ENCODE results near the gene KIF1C. TPM values are rescaled to one million over a fixed set of nuclear protein-coding genes. Genes with fewer than 3 reads are reported as not detected.

Gene KIF1C
- total RNA-seq, 1 experiment from 2014 or later, result 10.2 TPM

DNA sequence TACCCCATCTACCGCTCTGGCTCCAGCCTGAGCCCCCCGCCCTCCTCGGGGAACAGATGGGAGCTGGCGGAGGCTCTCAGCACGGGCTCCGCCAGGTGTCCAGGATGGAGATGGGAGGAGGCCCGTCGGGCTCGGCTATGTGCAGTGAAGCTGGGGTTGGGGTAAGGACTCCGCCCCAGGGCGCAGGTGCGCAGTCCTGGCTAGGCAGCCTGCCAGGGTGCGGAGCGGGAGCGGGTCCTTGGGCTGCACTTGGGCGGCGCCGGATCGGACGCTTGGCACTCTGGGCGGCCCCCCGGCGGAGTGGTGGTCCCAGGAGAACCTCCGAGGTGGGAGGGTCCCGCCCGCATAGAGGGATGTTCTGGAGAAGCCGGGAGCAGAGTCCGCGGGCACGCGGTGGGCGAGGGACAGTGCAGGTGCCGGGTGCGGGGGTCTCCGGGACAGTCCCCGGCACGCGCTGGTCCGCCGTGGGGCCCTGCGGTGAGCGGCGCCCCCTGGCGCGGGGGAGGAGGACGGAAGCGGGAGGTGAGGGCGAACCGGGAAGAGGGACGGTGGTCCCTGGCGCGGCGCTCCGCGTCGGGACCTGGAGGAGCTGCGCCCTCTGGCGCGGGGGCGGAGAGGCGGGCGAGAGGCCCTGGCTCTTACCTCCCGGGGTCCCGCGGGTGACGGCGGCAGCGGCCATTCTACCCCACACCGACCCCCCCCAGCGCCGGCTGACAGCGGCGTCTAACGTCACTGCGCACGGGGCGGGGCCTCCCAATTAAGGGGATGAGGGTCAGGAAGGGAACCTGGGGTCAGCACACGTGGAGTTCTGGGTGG, 10.6 kb upstream of the KIF1C start, which contains the start of gene CAMTA2:
Gene CAMTA2, minus strand, starts transcription at position 725 of the 816 bp plus-strand sequence. CDS start 1,453 bp downstream, outside the sequence.
- H3K4me2 ChIP-seq (ENCODE audit: low read depth, low read length, poor library complexity, severe bottlenecking), result peak within 1 kb of the TSS; percentile 95
- no peaks in the 10 kb centered on the region for H3K27me3 ChIP-seq (ENCODE audit: low read length)
- no peaks in the 10 kb centered on the region for H3K9me2 ChIP-seq (replicated peaks; ENCODE audit: insufficient read depth, low read length)
- peaks cover 38% of the 10 kb centered on the region for H3K4me1 ChIP-seq (ENCODE audit: low read length)
- no peaks in the 10 kb centered on the region for H4K20me1 ChIP-seq (ENCODE audit: insufficient read depth, low read depth, low read length)
- no peaks in the 10 kb centered on the region for H3K9me3 ChIP-seq (ENCODE audit: low read length)
- H3K4me3 ChIP-seq (ENCODE audit: low read length), result peak within 1 kb of the TSS; percentile 97
- H2AFZ ChIP-seq (ENCODE audit: low read length), result peak within 1 kb of the TSS; percentile 90
- H3K36me3 ChIP-seq (ENCODE audit: insufficient read depth, low read length), result no peaks in the 10 kb centered on the region
- DNase-seq, result peak; percentile 95
- H3K79me2 ChIP-seq (ENCODE audit: low read length), result peaks cover 17% of the 10 kb centered on the region
- peak within 1 kb of the TSS; percentile 79 for H3K27ac ChIP-seq (ENCODE audit: low read length)
- H3K9ac ChIP-seq (ENCODE audit: low read length), result peak within 1 kb of the TSS; percentile 98

DNA sequence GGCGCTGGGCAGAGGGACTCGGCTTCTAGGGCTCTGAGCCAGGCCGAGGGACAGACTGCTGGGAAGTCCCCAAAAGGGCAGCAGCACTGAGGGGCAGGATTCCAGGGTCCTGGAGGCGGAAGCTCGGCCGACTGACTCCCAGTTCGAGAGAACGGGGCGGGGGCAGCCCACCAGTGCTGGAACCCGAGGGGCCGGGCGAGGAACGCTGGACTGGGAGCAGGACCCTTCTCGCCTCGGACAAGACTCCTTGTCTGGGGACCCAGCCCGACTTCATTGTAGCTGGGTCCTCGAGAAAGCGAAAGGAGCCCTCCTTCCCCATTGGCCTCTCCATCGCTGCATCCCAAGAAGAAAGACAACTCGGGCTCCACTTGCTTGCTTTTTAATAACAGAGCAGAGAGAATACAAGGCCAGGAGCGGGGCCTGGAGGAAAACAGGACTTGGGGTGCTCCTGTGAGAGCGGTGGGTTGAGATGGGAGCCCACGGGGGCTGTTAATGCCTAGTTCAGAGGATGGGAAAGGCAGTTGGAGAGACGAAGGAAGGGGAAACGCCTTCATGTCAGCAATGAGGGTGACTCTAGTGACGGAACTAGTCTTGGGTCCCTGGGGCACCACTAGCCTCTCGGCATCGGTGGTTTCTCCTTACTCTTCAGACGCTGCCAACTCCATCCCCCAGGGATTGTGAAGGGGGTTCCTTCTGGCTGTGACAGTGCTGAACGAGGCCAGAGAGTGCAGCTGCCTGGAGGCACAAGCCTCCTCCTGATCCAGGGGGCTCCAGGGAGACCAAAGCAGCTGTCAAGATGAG, 9.8 kb upstream of the KIF1C start:
- no peaks in the 10 kb centered on the region for H3K27me3 ChIP-seq (ENCODE audit: low read length)
- no peaks in the 10 kb centered on the region for H3K9me2 ChIP-seq (replicated peaks; ENCODE audit: insufficient read depth, low read length)
- H3K9ac ChIP-seq (ENCODE audit: low read length), result peak overlapping the region; percentile 98
- H3K79me2 ChIP-seq (ENCODE audit: low read length), result peaks cover 17% of the 10 kb centered on the region
- H2AFZ ChIP-seq (ENCODE audit: low read length), result peak overlapping the region; percentile 31; the same call in 1 of the 2 replicates
- H4K20me1 ChIP-seq (ENCODE audit: insufficient read depth, low read depth, low read length), result no peaks in the 10 kb centered on the region
- H3K9me3 ChIP-seq (ENCODE audit: low read length), result no peaks in the 10 kb centered on the region
- DNase-seq, result peak; percentile 88
- peak overlapping the region; percentile 95 for H3K4me2 ChIP-seq (ENCODE audit: low read depth, low read length, poor library complexity, severe bottlenecking)
- H3K4me1 ChIP-seq (ENCODE audit: low read length), result peaks cover 30% of the 10 kb centered on the region
- H3K27ac ChIP-seq (ENCODE audit: low read length), result peak overlapping the region; percentile 79
- peak overlapping the region; percentile 97 for H3K4me3 ChIP-seq (ENCODE audit: low read length)
- H3K36me3 ChIP-seq (ENCODE audit: insufficient read depth, low read length), result no peaks in the 10 kb centered on the region

DNA sequence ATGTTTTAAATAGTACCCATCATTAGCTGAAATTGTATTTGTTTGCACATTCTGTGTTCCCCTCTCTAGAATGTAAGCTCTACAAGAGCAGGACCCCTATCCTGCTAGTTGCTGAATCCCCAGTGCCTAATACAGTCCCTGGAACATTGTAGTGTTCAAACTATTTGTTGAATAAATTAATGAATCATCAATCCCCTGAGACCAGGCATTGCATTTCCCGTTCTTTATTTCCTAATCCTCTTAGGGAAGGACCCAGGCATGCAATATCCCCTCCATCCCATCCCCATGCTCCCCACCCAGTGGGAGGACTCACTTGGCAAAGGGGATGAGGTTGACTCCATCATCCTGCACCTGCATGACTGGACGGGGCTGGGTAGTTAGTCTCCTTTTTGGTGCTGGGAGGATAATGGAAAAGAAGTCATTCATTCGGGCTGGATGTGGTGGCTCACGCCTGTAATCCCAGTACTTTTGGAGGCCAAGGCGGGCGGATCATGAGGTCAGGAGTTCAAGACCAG, 3.6 kb upstream of the KIF1C start:
- H2AFZ ChIP-seq (ENCODE audit: low read length), result no peak overlapping the region
- H3K9ac ChIP-seq (ENCODE audit: low read length), result no peak overlapping the region
- H3K4me1 ChIP-seq (ENCODE audit: low read length), result peaks cover 14% of the 10 kb centered on the region
- H3K27ac ChIP-seq (ENCODE audit: low read length), result no peak overlapping the region
- no peaks in the 10 kb centered on the region for H4K20me1 ChIP-seq (ENCODE audit: insufficient read depth, low read depth, low read length)
- H3K4me2 ChIP-seq (ENCODE audit: low read depth, low read length, poor library complexity, severe bottlenecking), result no peak overlapping the region
- no peaks in the 10 kb centered on the region for H3K9me2 ChIP-seq (replicated peaks; ENCODE audit: insufficient read depth, low read length)
- no peaks in the 10 kb centered on the region for H3K36me3 ChIP-seq (ENCODE audit: insufficient read depth, low read length)
- peaks cover 13% of the 10 kb centered on the region for H3K79me2 ChIP-seq (ENCODE audit: low read length)
- no peaks in the 10 kb centered on the region for H3K27me3 ChIP-seq (ENCODE audit: low read length)
- no peak for DNase-seq
- H3K4me3 ChIP-seq (ENCODE audit: low read length), result no peak overlapping the region
- no peaks in the 10 kb centered on the region for H3K9me3 ChIP-seq (ENCODE audit: low read length)

DNA sequence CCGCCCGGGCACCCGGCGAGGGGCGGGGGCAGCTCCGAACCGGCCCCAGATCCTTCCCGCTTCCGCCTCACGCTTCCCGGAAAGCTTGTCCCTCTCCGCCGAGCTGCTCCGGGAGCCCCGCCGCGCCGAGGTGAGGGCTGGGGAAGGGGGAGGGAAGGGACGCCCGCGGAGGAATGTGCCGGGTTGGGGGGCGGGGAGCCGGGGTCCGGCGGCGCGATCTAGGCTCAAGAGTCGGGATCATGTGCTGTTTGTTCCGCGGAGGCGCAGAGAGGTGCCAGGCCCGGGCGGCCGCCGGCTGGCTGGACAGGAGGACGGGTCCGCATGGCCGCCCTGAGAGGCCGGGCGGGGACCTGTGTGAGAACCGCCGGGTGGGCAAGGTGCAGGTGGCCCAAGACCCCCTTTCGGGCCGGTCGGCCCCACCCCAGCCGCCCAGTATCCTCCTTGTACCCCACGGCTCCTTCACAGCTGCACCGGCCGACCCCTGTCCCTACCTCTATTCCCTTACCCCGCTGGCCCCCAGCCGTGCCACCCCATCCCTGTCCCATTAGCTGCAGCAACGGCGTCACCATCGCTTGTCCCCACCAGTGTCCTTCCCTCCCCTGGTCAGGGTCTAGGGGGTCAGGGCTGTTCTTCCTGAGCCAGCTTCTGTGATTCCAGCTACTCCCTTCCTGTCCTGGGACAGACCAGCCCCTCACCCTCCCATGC, 429 bp downstream of the KIF1C start:
- H3K4me2 ChIP-seq (ENCODE audit: low read depth, low read length, poor library complexity, severe bottlenecking), result peak overlapping the region; percentile 86
- peaks cover 21% of the 10 kb centered on the region for H3K79me2 ChIP-seq (ENCODE audit: low read length)
- peak overlapping the region; percentile 92 for H3K9ac ChIP-seq (ENCODE audit: low read length)
- H3K9me2 ChIP-seq (replicated peaks; ENCODE audit: insufficient read depth, low read length), result no peaks in the 10 kb centered on the region
- H3K27me3 ChIP-seq (ENCODE audit: low read length), result no peaks in the 10 kb centered on the region
- H3K4me1 ChIP-seq (ENCODE audit: low read length), result peaks cover 18% of the 10 kb centered on the region
- H3K36me3 ChIP-seq (ENCODE audit: insufficient read depth, low read length), result 0 out of 2 replicates have a peak, but pooled peaks cover 2% of the 10 kb centered on the region
- no peaks in the 10 kb centered on the region for H3K9me3 ChIP-seq (ENCODE audit: low read length)
- H3K27ac ChIP-seq (ENCODE audit: low read length), result peak overlapping the region; percentile 37
- H4K20me1 ChIP-seq (ENCODE audit: insufficient read depth, low read depth, low read length), result no peaks in the 10 kb centered on the region
- DNase-seq, result no peak
- 0 out of 2 replicates have a peak overlapping the region, but pooled peaks have one; percentile 57 for H2AFZ ChIP-seq (ENCODE audit: low read length)
- H3K4me3 ChIP-seq (ENCODE audit: low read length), result peak overlapping the region; percentile 78

DNA sequence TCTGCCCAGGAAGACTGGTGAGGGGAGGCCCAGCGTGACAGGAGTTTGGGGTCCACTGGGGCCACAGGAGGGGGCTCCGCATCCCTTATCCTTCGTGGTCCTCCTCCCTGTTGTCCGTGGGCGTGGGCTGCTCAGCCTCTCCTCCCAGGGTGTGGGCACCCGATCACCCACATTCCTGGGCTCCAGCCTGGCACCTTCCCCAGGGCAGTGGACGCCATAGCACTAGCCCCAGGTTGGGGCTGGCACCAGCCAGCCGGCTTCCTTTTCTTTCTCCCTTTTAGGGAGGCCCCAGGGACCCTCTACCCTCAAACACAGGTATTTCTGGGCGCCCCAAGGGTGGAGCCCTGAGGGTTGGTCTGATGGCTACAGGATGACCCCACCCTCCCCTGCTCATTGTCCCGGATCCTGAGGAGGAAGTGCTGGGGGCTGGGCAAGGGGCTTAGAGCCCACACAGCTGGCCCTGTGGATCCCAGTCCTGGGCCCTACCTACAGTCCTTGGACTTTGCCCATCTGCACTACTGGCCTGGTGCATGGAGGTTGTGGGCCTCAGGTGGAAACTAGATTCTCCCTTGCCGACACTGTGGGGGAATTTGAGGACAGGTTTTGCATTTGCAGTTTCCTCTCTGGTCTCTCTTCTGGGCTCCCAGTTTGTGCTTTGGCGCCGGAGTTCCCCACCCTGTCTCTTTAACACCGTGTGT, 1.1 kb downstream of the KIF1C start:
- no peaks in the 10 kb centered on the region for H3K27me3 ChIP-seq (ENCODE audit: low read length)
- peak overlapping the region; percentile 92 for H3K9ac ChIP-seq (ENCODE audit: low read length)
- H3K27ac ChIP-seq (ENCODE audit: low read length), result peak overlapping the region; percentile 37
- H3K36me3 ChIP-seq (ENCODE audit: insufficient read depth, low read length), result 0 out of 2 replicates have a peak, but pooled peaks cover 3% of the 10 kb centered on the region
- peak overlapping the region; percentile 86 for H3K4me2 ChIP-seq (ENCODE audit: low read depth, low read length, poor library complexity, severe bottlenecking)
- H3K9me2 ChIP-seq (replicated peaks; ENCODE audit: insufficient read depth, low read length), result no peaks in the 10 kb centered on the region
- no peak overlapping the region for H2AFZ ChIP-seq (ENCODE audit: low read length)
- peaks cover 21% of the 10 kb centered on the region for H3K79me2 ChIP-seq (ENCODE audit: low read length)
- H3K9me3 ChIP-seq (ENCODE audit: low read length), result no peaks in the 10 kb centered on the region
- H3K4me1 ChIP-seq (ENCODE audit: low read length), result peaks cover 18% of the 10 kb centered on the region
- peak; percentile 54 for DNase-seq
- H3K4me3 ChIP-seq (ENCODE audit: low read length), result peak overlapping the region; percentile 78
- H4K20me1 ChIP-seq (ENCODE audit: insufficient read depth, low read depth, low read length), result no peaks in the 10 kb centered on the region

DNA sequence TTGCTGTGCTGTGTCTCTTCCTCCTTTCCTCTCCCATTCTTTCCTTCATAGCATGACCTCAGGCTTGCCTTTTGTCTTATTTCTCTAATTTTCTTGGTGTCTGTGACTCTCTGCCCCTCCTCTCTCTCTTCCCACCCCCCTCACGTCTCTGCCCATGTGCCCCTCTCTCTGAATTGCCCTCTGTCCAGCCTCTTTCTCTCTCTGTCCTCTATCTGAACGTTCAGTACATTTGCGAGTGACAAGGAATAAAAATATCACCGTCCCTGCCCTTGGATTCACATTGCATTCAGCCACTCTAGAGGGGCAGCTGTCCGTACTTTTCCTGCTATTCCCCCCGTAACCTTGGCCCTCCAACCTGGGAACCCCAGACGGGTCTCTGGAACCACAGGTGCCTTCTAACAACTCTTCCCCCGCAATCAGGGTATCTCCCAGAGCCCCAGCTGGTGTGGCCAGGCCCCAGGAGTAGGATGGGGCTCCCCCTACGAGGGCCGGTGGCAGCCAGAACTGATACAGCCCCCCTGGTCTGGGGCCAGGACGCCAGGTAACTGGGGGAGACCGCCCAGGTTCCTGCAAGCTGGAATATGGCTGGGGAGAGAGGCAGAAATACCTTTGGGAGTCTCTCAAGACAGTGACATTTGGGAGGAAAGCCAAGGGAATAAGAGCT, 1.8 kb downstream of the KIF1C start:
- Histone ChIP-seq H3K4me1 (ENCODE audit: low read length) (peaks cover 18% of the 10 kb centered on the region), H3K36me3 (ENCODE audit: insufficient read depth, low read length) (peaks cover 7% of the 10 kb centered on the region; the same call in 1 of the 2 replicates), H3K9ac (ENCODE audit: low read length) (peak overlapping the region; percentile 92), H2AFZ (ENCODE audit: low read length) (no peak overlapping the region), H3K9me2 (replicated peaks; ENCODE audit: insufficient read depth, low read length) (no peaks in the 10 kb centered on the region), H3K79me2 (ENCODE audit: low read length) (peaks cover 21% of the 10 kb centered on the region), H4K20me1 (ENCODE audit: insufficient read depth, low read depth, low read length) (no peaks in the 10 kb centered on the region), H3K27me3 (ENCODE audit: low read length) (no peaks in the 10 kb centered on the region), H3K4me2 (ENCODE audit: low read depth, low read length, poor library complexity, severe bottlenecking) (peak overlapping the region; percentile 86), H3K4me3 (ENCODE audit: low read length) (peak overlapping the region; percentile 78), H3K27ac (ENCODE audit: low read length) (peak overlapping the region; percentile 37; the same call in 1 of the 2 replicates), H3K9me3 (ENCODE audit: low read length) (no peaks in the 10 kb centered on the region)
- DNase-seq, result no peak

DNA sequence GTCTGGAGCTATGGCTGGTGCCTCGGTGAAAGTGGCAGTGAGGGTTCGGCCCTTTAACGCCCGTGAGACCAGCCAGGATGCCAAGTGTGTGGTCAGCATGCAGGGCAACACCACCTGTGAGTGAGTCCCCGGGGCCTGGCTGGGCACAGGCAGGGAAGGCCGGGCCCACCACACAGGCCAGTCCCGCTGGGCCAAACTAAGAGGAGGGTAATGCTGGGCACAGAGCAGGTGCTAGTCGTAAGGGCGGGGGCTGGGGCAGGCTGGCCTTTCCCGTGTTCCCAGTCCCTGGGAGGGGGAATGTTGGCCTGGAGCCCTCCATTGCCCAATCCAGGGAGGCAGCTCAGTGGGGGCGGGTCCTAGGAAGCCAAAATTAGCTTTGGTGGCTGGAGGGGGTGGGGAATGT, 2.5 kb downstream of the KIF1C start:
- no peak overlapping the region for H2AFZ ChIP-seq (ENCODE audit: low read length)
- H3K4me3 ChIP-seq (ENCODE audit: low read length), result no peak overlapping the region
- no peaks in the 10 kb centered on the region for H3K9me3 ChIP-seq (ENCODE audit: low read length)
- H3K79me2 ChIP-seq (ENCODE audit: low read length), result peaks cover 21% of the 10 kb centered on the region
- H3K9me2 ChIP-seq (replicated peaks; ENCODE audit: insufficient read depth, low read length), result no peaks in the 10 kb centered on the region
- no peaks in the 10 kb centered on the region for H4K20me1 ChIP-seq (ENCODE audit: insufficient read depth, low read depth, low read length)
- peaks cover 18% of the 10 kb centered on the region for H3K4me1 ChIP-seq (ENCODE audit: low read length)
- no peak overlapping the region for H3K27ac ChIP-seq (ENCODE audit: low read length)
- H3K36me3 ChIP-seq (ENCODE audit: insufficient read depth, low read length), result peaks cover 7% of the 10 kb centered on the region; the same call in 1 of the 2 replicates
- H3K4me2 ChIP-seq (ENCODE audit: low read depth, low read length, poor library complexity, severe bottlenecking), result no peak overlapping the region
- no peak for DNase-seq
- H3K27me3 ChIP-seq (ENCODE audit: low read length), result no peaks in the 10 kb centered on the region
- no peak overlapping the region for H3K9ac ChIP-seq (ENCODE audit: low read length)

Measured in Karpas-422 (cell line).